Epithelial cell of esophagus (primary cell): ENCODE results near the gene CCSER2.

Experiments used
- DNase-seq: peaks from one replicate; pipeline ENCODE4 v3.0.0; 2010; ENCODE audit warnings: low read depth
- H3K4me3 ChIP-seq: 2 replicates; pipeline ENCODE4 v1.5.1; 2011; ENCODE audit warnings: mild to moderate bottlenecking, low read length, control low read depth
- CTCF ChIP-seq: IDR thresholded peaks from 2 replicates; pipeline ENCODE4 v1.5.1; 2011; ENCODE audit warnings: low read depth, mild to moderate bottlenecking, low read length, control low read depth, inconsistent platforms; ENCODE audit not compliant: insufficient read depth; ENCODE audit errors: missing control alignments

Gene CCSER2

GRCh38 chr10:84356928-84357327 is 28.5 kb downstream of the CCSER2 start:
- no peak overlapping the region for H3K4me3 ChIP-seq
- no peak for TF ChIP-seq CTCF
- DNase-seq, result no peak

- DNase-seq, result no peak
- no peak overlapping the region for H3K4me3 ChIP-seq
- TF ChIP-seq CTCF, result no peak
Observed at GRCh38 chr10:84358743-84359142, 30.4 kb downstream of the CCSER2 start.

- no peak for TF ChIP-seq CTCF
- no peak for DNase-seq
Observed at GRCh38 chr10:84360637-84361365, 32.4 kb downstream of the CCSER2 start.

GRCh38 chr10:84365335-84365881 is 37.0 kb downstream of the CCSER2 start:
- no peak overlapping the region for H3K4me3 ChIP-seq
- no peak for TF ChIP-seq CTCF
- DNase-seq, result no peak

More at GRCh38 chr10:84360637-84361365, 32.4 kb downstream of the CCSER2 start:
- H3K4me3 ChIP-seq, result peak overlapping the region; percentile 17

GRCh38 chr10:84366041-84366440 is 37.7 kb downstream of the CCSER2 start:
- no peak for TF ChIP-seq CTCF
- no peak for DNase-seq
- no peak overlapping the region for H3K4me3 ChIP-seq

- H3K4me3 ChIP-seq, result no peak overlapping the region
- DNase-seq, result no peak
- no peak for TF ChIP-seq CTCF
Observed at GRCh38 chr10:84367256-84367655, 38.9 kb downstream of the CCSER2 start.

- no peak overlapping the region for H3K4me3 ChIP-seq
- DNase-seq, result no peak
- TF ChIP-seq CTCF, result no peak
Observed at GRCh38 chr10:84368828-84369227, 40.4 kb downstream of the CCSER2 start.
